Measurements from ENCODE around the gene PMAIP1.
"Not testable (repeated sequence)": the region's sequence is repeated elsewhere in the genome, so short reads cannot be mapped to it uniquely, and the experiment has no call there.

Gene PMAIP1

GRCh38 chr18:59899298-59900221, at the start of gene PMAIP1:
Gene PMAIP1 (plus strand): TSS chr18:59899996. CDS start chr18:59900178, 182 bp downstream.
- peak; percentile 58 for DNase-seq (ENCODE audit: low spot score)

- no peak for DNase-seq (ENCODE audit: low spot score)
Measured at GRCh38 chr18:59851784-59852399, 47.9 kb upstream of the PMAIP1 start.

- no peak for DNase-seq (ENCODE audit: low spot score)
Measured at GRCh38 chr18:59852548-59852947, 47.2 kb upstream of the PMAIP1 start.

- no peak for DNase-seq (ENCODE audit: low spot score)
Measured at GRCh38 chr18:59853380-59853779, 46.4 kb upstream of the PMAIP1 start.

- DNase-seq (ENCODE audit: low spot score), result not testable (repeated sequence)
Measured at GRCh38 chr18:59853988-59854387, 45.8 kb upstream of the PMAIP1 start.

- DNase-seq (ENCODE audit: low spot score), result no peak
Measured at GRCh38 chr18:59861009-59861408, 38.8 kb upstream of the PMAIP1 start.

GRCh38 chr18:59861963-59862819, 37.6 kb upstream of the PMAIP1 start:
- DNase-seq (ENCODE audit: low spot score), result no peak

- no peak for DNase-seq (ENCODE audit: low spot score)
Measured at GRCh38 chr18:59865241-59865986, 34.4 kb upstream of the PMAIP1 start.

GRCh38 chr18:59866551-59867269, 33.1 kb upstream of the PMAIP1 start:
- no peak for DNase-seq (ENCODE audit: low spot score)

GRCh38 chr18:59867337-59868104, 32.3 kb upstream of the PMAIP1 start:
- DNase-seq (ENCODE audit: low spot score), result no peak

- no peak for DNase-seq (ENCODE audit: low spot score)
Measured at GRCh38 chr18:59870623-59871130, 29.1 kb upstream of the PMAIP1 start.

- no peak for DNase-seq (ENCODE audit: low spot score)
Measured at GRCh38 chr18:59871711-59872362, 28.0 kb upstream of the PMAIP1 start.

GRCh38 chr18:59873641-59874040, 26.2 kb upstream of the PMAIP1 start:
- no peak for DNase-seq (ENCODE audit: low spot score)

- DNase-seq (ENCODE audit: low spot score), result no peak
Measured at GRCh38 chr18:59874166-59874565, 25.6 kb upstream of the PMAIP1 start.

GRCh38 chr18:59876310-59876626, 23.5 kb upstream of the PMAIP1 start:
- DNase-seq (ENCODE audit: low spot score), result no peak

- no peak for DNase-seq (ENCODE audit: low spot score)
Measured at GRCh38 chr18:59877361-59877760, 22.4 kb upstream of the PMAIP1 start.

- DNase-seq (ENCODE audit: low spot score), result no peak
Measured at GRCh38 chr18:59878644-59879043, 21.2 kb upstream of the PMAIP1 start.

- DNase-seq (ENCODE audit: low spot score), result no peak
Measured at GRCh38 chr18:59881728-59882656, 17.8 kb upstream of the PMAIP1 start.

GRCh38 chr18:59884351-59884750, 15.4 kb upstream of the PMAIP1 start:
- no peak for DNase-seq (ENCODE audit: low spot score)

Measured in HuH-7.5 (cell line).